Memory B cell (primary cell): ENCODE results near the gene MFSD11.
"Not testable (repeated sequence)": the region's sequence is repeated elsewhere in the genome, so short reads cannot be mapped to it uniquely, and the experiment has no call there.

Source experiments
- ATAC-seq: fragments of 150-1000 bp; cut with Tn5 transposase; 2 replicates; pipeline ENCODE4 v1.10.0; 2021; ENCODE audit warnings: low read depth, mild to moderate bottlenecking, moderate library complexity
- DNase-seq, 2 donors: peaks; one replicate each; pipeline ENCODE4 v3.0.0; 2022; ENCODE audit warnings: low spot score in 2 of 2
- H3K27ac Mint-ChIP-seq: one replicate; pipeline ENCODE4 v1.8.0; 2022; ENCODE audit warnings: mild to moderate bottlenecking, moderate library complexity, mixed read lengths
- H3K27me3 Mint-ChIP-seq: one replicate; pipeline ENCODE4 v1.8.0; 2022; ENCODE audit warnings: mixed read lengths
- H3K36me3 Mint-ChIP-seq: one replicate; pipeline ENCODE4 v1.8.0; 2022; ENCODE audit warnings: mild to moderate bottlenecking, mixed read lengths
- H3K4me1 Mint-ChIP-seq: one replicate; pipeline ENCODE4 v1.8.0; 2022; ENCODE audit warnings: mixed read lengths
- H3K4me3 Mint-ChIP-seq: one replicate; pipeline ENCODE4 v1.8.0; 2022; ENCODE audit warnings: mild to moderate bottlenecking, moderate library complexity, mixed read lengths
- H3K9me3 Mint-ChIP-seq: one replicate; pipeline ENCODE4 v1.8.0; 2022; ENCODE audit warnings: mixed read lengths

The MFSD11 gene

DNA sequence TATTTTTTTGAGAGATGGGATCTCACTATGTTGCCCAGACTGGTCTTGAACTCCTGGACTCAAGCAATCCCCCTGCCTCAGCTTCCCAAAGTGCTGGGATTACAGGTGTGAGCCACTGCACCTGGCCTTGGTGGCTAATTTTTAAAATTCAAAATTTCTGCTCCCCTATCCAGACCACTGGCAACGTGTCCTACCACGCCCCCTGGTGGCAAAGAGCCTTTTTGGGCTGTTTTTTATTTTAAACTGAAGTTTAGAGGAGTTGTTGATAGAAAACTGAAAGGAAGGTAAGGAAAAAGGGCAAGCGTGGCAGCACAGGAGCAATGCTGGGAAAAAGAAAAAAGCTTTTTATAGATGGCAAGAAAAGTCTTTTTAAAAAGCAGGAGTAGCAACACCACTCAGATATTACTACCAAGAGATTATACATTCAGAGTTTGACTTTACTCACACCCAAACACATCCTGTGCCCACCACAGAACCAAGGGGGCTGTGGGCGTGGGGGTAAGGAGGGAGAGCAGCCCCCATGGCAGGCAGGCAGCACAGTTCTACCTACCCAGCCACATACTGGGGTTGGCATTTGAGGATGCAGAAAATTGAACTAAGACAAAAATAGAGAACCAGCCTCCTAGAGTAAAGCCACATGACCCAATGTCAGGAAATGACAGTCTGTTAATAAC, 23.0 kb upstream of the MFSD11 start:
- DNase-seq (peak; percentile 75 to 81), ATAC-seq (peak; percentile 72)
- Mint-ChIP-seq H3K36me3 (peaks cover 16% of the 10 kb centered on the region), H3K9me3 (no peaks in the 10 kb centered on the region), H3K27me3 (no peaks in the 10 kb centered on the region), H3K27ac (peak overlapping the region; percentile 81), H3K4me1 (peaks cover 19% of the 10 kb centered on the region), H3K4me3 (peak overlapping the region; percentile 27)

DNA sequence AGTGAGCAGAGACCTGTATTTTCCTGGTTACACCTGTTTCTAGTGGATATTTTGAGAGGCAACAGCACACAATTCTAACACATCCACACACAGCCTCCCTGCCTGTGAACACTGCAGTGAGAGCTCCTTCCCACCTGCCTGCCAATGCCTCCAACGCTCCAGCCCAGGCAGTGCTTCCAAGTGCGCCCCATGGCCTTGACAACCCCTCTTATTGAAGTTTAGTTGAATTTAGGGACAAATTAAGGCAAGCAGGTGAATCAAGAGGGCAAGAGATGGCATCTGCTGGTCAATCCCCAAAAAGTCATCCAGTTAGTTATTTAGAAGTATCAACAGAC, 22.5 kb upstream of the MFSD11 start:
- peaks cover 17% of the 10 kb centered on the region for H3K36me3 Mint-ChIP-seq
- DNase-seq (no peak), ATAC-seq (no peak)
- H3K27me3 Mint-ChIP-seq = no peaks in the 10 kb centered on the region
- H3K4me1 Mint-ChIP-seq = peaks cover 19% of the 10 kb centered on the region
- no peaks in the 10 kb centered on the region for H3K9me3 Mint-ChIP-seq
- peak overlapping the region; percentile 27 for H3K4me3 Mint-ChIP-seq
- peak overlapping the region; percentile 81 for H3K27ac Mint-ChIP-seq

DNA sequence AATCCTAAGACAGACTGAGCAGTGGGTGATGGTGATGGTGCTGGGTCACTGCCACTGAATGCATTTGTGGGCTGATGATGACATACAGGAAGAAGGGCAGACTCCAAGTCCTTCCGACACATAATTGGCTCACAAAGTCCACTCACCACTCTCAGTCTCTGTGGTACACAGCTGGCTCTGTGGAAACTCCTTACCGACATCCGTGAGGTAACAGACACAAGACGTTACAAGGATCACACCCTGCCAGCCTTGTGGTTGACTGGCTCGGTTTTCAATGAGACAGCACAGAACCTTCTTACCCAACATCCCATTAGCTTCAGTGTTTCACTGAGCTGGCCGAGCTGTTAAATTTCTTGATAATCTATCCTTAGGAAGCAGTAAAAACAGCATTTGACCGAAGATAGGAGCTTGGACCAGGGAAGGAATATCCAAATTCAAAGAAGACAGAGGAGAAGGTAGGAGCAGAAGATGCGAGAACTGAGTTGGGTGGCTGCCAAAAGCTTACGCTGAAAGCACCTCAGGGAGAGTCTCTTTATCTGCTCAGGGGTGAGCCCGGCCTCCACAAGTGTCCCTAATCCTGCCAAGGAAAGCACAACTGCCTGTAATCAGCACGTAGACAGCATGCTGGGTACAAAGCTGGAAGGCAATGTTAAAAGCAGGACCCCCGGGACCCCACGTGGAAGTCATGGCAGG, 21.6 kb upstream of the MFSD11 start:
- Mint-ChIP-seq H3K36me3 (peaks cover 17% of the 10 kb centered on the region), H3K9me3 (no peaks in the 10 kb centered on the region), H3K27me3 (no peaks in the 10 kb centered on the region), H3K27ac (peak overlapping the region; percentile 81), H3K4me3 (no peak overlapping the region), H3K4me1 (peaks cover 16% of the 10 kb centered on the region)
- no peak for DNase-seq
- peak; percentile 41 for ATAC-seq

GRCh38 chr17:76716839-76717215, 21.1 kb upstream of the MFSD11 start:
- H3K27me3 Mint-ChIP-seq = no peaks in the 10 kb centered on the region
- DNase-seq (no peak), ATAC-seq (no peak)
- H3K4me3 Mint-ChIP-seq = no peak overlapping the region
- peaks cover 21% of the 10 kb centered on the region for H3K36me3 Mint-ChIP-seq
- H3K9me3 Mint-ChIP-seq = no peaks in the 10 kb centered on the region
- peaks cover 19% of the 10 kb centered on the region for H3K4me1 Mint-ChIP-seq
- no peak overlapping the region for H3K27ac Mint-ChIP-seq

DNA sequence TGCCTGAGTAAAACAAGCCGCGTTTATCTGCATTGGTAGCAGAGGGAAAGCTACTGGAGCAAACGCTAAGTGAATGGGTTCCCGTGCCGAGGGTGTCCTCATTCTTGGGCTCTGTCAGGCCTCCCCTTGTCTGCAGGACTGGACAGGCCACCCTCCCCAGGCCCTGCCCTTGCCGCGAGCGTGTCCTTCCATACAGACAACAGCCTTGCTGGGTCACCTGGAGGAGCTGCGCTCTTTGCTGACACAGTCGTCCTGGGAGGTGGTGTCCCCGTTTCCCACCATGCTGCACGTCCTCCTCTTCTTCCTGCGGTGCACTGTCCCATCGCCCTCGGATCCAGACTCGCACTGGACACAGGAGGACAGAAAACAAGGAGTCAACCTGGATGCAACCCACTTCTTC, 19.4 kb upstream of the MFSD11 start:
- Mint-ChIP-seq H3K27me3 (no peaks in the 10 kb centered on the region), H3K27ac (no peak overlapping the region), H3K4me3 (no peak overlapping the region), H3K9me3 (no peaks in the 10 kb centered on the region), H3K36me3 (peaks cover 21% of the 10 kb centered on the region), H3K4me1 (peaks cover 19% of the 10 kb centered on the region)
- ATAC-seq (no peak), DNase-seq (no peak)

GRCh38 chr17:76720211-76720610, 17.7 kb upstream of the MFSD11 start:
- H3K4me1 Mint-ChIP-seq = peaks cover 18% of the 10 kb centered on the region
- no peak overlapping the region for H3K4me3 Mint-ChIP-seq
- H3K27ac Mint-ChIP-seq = no peak overlapping the region
- H3K9me3 Mint-ChIP-seq = no peaks in the 10 kb centered on the region
- H3K27me3 Mint-ChIP-seq = no peaks in the 10 kb centered on the region
- ATAC-seq (no peak), DNase-seq (no peak)
- peaks cover 15% of the 10 kb centered on the region for H3K36me3 Mint-ChIP-seq

DNA sequence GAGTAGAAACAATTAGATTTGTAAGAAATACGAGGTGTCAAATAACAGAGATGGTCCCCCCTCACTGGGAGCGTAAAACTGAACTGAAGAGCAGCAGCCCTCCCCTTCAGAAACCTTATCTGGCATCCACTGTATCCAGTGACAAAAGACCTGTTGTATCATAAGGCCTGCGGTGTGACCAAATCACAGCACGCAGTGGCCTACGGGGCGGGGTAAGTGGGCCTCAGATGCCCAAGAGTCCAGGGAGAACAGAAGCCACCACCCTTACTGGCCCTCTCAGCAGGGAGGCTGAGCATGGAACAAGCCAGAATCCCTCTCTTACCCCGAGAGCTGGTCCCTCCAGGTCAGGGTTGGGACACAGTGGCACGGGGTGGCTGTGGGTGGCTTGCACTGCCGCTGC, 17.0 kb upstream of the MFSD11 start:
- no peak overlapping the region for H3K27ac Mint-ChIP-seq
- ATAC-seq (no peak), DNase-seq (no peak)
- no peaks in the 10 kb centered on the region for H3K27me3 Mint-ChIP-seq
- H3K9me3 Mint-ChIP-seq = no peaks in the 10 kb centered on the region
- H3K4me1 Mint-ChIP-seq = peaks cover 16% of the 10 kb centered on the region
- H3K4me3 Mint-ChIP-seq = no peak overlapping the region
- H3K36me3 Mint-ChIP-seq = peaks cover 15% of the 10 kb centered on the region

DNA sequence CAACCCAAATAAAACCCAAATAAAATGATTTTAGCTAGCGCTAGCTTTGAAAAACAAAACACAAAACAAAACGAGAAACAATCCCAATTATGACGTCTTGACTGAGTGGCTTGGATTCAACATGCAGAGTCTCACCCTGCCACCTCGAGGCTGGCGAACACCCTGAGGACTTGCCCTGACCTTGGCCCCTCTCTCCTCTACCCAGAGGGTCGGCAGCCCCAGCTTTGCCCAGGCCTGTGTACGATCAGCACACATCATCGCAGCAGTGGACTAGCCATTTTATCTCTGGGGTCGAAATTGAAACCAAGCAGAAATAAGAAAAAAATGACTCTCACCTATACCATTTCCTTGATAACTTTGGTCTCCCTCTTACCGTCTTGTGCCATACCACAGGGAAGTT, 16.5 kb upstream of the MFSD11 start:
- DNase-seq = no peak
- H3K4me1 Mint-ChIP-seq = peaks cover 11% of the 10 kb centered on the region
- no peak overlapping the region for H3K4me3 Mint-ChIP-seq
- H3K27me3 Mint-ChIP-seq = no peaks in the 10 kb centered on the region
- no peak overlapping the region for H3K27ac Mint-ChIP-seq
- no peaks in the 10 kb centered on the region for H3K9me3 Mint-ChIP-seq
- no peak for ATAC-seq
- peaks cover 11% of the 10 kb centered on the region for H3K36me3 Mint-ChIP-seq

DNA sequence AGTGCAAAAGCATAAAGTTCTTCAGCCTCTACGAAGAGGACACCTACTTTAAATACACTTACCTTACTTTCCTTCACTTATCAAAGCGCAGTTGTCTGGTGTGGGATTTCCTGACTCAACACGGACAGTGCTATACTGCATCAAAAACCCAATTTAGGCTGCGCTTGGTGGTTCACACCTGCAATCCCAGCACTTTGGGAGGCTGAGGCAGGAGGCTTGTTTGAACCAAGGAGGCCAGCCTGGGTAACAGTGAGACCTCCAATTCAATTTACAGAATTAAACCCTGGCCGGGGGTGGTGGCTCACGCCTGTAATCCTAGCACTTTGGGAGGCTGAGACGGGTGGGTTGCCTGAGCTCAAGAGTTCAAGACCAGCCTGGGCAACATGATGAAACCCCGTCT, 15.6 kb upstream of the MFSD11 start:
- no peak overlapping the region for H3K27ac Mint-ChIP-seq
- peaks cover 11% of the 10 kb centered on the region for H3K36me3 Mint-ChIP-seq

DNA sequence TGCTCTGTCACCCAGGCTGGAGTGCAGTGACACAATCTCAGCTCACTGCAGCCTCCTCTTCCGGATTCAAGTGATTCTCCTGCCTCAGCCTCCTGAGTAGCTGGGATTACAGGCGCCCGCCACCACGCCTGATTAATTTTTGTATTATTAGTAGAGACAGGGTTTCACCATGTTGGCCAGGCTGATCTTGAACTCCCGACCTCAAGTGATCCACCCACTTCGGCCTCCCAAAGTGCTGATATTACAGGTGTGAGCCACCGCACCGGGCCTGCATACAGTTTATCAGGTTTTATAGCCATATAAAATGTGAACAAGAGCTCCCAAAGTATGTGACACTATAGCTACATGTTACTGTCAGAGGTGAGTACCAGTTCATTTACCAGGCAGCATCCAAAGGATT, 14.9 kb upstream of the MFSD11 start:
- H3K4me3 Mint-ChIP-seq, H3K27ac Mint-ChIP-seq, DNase-seq, H3K27me3 Mint-ChIP-seq, H3K9me3 Mint-ChIP-seq, ATAC-seq: not testable (repeated sequence)
- H3K36me3 Mint-ChIP-seq = peaks cover 11% of the 10 kb centered on the region
- H3K4me1 Mint-ChIP-seq = peaks cover 17% of the 10 kb centered on the region

More for the DNA sequence above, 15.6 kb upstream of the MFSD11 start:
- H3K9me3 Mint-ChIP-seq = no peaks in the 10 kb centered on the region
- peaks cover 11% of the 10 kb centered on the region for H3K4me1 Mint-ChIP-seq
- no peak overlapping the region for H3K4me3 Mint-ChIP-seq
- DNase-seq (no peak), ATAC-seq (no peak)
- no peaks in the 10 kb centered on the region for H3K27me3 Mint-ChIP-seq

DNA sequence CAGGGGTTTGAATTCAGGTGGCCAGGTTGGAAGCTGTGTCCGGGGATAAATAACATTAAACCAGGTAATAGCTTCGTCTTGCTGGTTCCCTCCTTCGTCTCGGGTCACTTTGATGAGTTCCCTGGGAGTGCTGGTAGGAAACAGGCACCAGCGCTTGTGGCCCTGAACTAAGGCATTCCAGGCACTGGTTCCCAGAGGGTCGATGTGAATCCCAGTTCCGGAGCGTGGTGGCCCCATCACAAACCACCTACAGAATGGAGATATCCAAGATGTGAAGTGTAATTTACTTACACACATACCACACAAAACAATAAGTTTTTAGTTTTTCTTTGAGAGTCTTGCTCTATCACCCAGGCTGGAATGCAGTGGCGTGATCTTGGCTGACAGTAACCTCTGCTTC, 14.1 kb upstream of the MFSD11 start:
- H3K27me3 Mint-ChIP-seq = no peaks in the 10 kb centered on the region
- peaks cover 9% of the 10 kb centered on the region for H3K36me3 Mint-ChIP-seq
- no peak overlapping the region for H3K27ac Mint-ChIP-seq
- no peaks in the 10 kb centered on the region for H3K9me3 Mint-ChIP-seq
- peaks cover 17% of the 10 kb centered on the region for H3K4me1 Mint-ChIP-seq
- no peak for ATAC-seq
- no peak for DNase-seq
- no peak overlapping the region for H3K4me3 Mint-ChIP-seq

DNA sequence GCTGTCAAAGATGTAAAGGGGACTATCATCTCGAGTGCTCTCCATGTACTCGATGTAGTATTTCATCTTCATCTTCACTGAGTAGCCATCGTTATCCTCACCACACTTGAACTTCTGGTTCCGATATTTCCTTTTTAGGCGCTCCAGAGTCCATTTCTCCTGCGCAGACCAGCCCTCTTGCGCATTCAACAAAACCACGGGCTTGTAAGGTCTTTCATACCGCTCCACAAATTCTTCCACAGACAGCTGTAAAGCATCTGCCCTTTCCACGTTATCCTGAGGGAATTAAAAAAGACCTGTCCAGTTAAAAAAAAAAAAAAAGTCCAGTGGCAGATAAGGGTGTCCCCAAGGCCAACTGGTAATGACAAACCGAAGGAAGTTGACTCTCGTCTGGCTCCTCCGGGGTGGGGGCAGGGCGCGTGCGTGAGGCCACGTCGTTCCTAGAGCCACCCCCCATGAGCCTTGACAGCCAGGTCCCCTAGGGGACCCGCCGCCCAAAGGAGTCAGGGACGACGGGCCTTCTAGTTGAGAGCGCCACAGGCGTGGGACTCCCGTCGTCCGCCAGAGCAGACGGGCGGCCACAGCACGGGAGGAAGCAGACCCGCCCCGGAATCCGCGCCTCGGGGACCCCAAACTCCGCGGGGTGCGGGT, 12.2 kb upstream of the MFSD11 start:
- peaks cover 6% of the 10 kb centered on the region for H3K36me3 Mint-ChIP-seq
- peak; percentile 47 to 69 for DNase-seq

DNA sequence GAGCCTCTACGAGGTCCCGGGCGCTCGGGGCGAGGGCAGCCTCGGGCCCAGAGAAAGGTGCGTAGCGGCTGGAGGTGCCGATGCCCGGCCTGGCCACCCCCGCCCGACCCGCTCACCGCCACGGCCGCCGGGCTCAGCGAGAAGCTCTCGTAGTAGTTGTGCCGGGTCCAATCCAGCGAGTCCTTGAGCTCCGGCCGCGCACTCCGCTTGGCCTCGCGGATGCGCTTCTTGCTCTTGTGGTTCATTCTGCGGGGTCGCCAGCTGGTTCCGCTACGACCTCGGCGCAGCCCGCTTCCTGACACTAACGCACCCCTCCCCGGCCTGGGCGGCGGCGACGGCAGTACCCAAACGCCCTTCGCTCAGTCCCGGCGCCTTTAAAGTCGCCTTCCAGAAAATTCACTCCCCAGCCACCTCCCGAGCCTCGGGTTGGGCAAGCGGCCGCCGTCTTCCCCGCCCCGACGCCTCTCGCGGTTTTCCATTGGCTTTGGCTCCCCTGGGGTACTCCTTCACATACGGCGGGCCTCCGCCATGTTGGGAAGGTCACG, 11.6 kb upstream of the MFSD11 start, which contains the start of gene JMJD6:
Gene JMJD6 (minus strand): TSS at position 376 of the 545 bp plus-strand sequence. CDS start 131 bp downstream, at position 245.
- peaks cover 17% of the 10 kb centered on the region for H3K4me1 Mint-ChIP-seq
- H3K4me3 Mint-ChIP-seq = peak within 1 kb of the TSS; percentile 95
- DNase-seq = peak in 1 of 2 donors; percentile 80
- H3K27me3 Mint-ChIP-seq = no peaks in the 10 kb centered on the region
- no peaks in the 10 kb centered on the region for H3K9me3 Mint-ChIP-seq
- H3K27ac Mint-ChIP-seq = peak within 1 kb of the TSS; percentile 99
- peaks cover 6% of the 10 kb centered on the region for H3K36me3 Mint-ChIP-seq
- ATAC-seq = no peak

More for the DNA sequence above, 12.2 kb upstream of the MFSD11 start:
- peaks cover 17% of the 10 kb centered on the region for H3K4me1 Mint-ChIP-seq
- peak; percentile 10 for ATAC-seq
- H3K27me3 Mint-ChIP-seq = no peaks in the 10 kb centered on the region
- H3K4me3 Mint-ChIP-seq = peak overlapping the region; percentile 95
- H3K27ac Mint-ChIP-seq = peak overlapping the region; percentile 99
- no peaks in the 10 kb centered on the region for H3K9me3 Mint-ChIP-seq
